Uterus (tissue), 2 donors: ENCODE results near the gene ZNF391.

ENCODE experiments used
- CTCF ChIP-seq, 4 experiments: fragments of 200-600 bp in 2 of 4; fragments of 450-650 bp in 2 of 4; sonication (generic) in 2 of 4; IDR thresholded peaks; one replicate each; pipeline ENCODE4 v1.5.1; 2016 to 2019; ENCODE audit warnings: antibody characterized with exemption in 4 of 4, mild to moderate bottlenecking in 2 of 4, moderate library complexity in 1 of 4
- POLR2A ChIP-seq, 2 donors: fragments of 450-650 bp; IDR thresholded peaks; one replicate each; pipeline ENCODE4 v1.6.1; 2016; ENCODE audit warnings: antibody characterized with exemption in 2 of 2, mild to moderate bottlenecking in 1 of 2, moderate library complexity in 1 of 2

GRCh38 chr6:27415898-27416297 is 27.3 kb downstream of the ZNF391 start:
- no peak for TF ChIP-seq POLR2A (IDR thresholded peaks at IDR 0.05)
- TF ChIP-seq CTCF (IDR thresholded peaks at IDR 0.05), result no peak
